Measurements from ENCODE around the gene P3H2.

DNA sequence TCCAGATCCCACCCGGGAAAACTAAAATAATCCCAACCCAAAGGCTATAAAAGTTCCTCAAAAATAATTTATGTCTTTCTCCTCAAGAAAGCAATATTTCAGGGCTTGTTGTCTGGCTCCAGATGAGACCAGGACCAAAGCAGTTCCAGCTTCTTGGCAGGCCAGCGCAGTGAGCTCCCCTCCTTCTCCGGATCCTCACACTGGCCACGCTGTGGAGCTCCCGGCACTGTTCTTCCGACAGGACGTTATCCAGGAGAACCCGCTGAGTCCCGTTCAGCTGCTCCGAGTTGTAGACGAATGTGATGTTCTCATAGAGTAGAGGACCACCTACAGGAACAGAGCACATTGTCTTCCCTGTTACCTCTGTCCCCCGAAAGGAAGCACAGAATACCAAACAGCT, 146.3 kb downstream of the P3H2 start:
- TF ChIP-seq, protein P1, sequence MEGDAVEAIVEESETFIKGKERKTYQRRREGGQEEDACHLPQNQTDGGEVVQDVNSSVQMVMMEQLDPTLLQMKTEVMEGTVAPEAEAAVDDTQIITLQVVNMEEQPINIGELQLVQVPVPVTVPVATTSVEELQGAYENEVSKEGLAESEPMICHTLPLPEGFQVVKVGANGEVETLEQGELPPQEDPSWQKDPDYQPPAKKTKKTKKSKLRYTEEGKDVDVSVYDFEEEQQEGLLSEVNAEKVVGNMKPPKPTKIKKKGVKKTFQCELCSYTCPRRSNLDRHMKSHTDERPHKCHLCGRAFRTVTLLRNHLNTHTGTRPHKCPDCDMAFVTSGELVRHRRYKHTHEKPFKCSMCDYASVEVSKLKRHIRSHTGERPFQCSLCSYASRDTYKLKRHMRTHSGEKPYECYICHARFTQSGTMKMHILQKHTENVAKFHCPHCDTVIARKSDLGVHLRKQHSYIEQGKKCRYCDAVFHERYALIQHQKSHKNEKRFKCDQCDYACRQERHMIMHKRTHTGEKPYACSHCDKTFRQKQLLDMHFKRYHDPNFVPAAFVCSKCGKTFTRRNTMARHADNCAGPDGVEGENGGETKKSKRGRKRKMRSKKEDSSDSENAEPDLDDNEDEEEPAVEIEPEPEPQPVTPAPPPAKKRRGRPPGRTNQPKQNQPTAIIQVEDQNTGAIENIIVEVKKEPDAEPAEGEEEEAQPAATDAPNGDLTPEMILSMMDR (IDR thresholded peaks at IDR 0.05) = no peak
- no peak for TF ChIP-seq EZH2 (IDR thresholded peaks at IDR 0.05; ENCODE audit: borderline replicate concordance, insufficient read depth, low read depth, low read length, poor library complexity, severe bottlenecking)

Data from B cell (primary cell).